ENCODE data around the gene KIF12.

GRCh38 chr9:114061830-114062474 is 37.1 kb downstream of the KIF12 start:
- TF ChIP-seq, protein P1, sequence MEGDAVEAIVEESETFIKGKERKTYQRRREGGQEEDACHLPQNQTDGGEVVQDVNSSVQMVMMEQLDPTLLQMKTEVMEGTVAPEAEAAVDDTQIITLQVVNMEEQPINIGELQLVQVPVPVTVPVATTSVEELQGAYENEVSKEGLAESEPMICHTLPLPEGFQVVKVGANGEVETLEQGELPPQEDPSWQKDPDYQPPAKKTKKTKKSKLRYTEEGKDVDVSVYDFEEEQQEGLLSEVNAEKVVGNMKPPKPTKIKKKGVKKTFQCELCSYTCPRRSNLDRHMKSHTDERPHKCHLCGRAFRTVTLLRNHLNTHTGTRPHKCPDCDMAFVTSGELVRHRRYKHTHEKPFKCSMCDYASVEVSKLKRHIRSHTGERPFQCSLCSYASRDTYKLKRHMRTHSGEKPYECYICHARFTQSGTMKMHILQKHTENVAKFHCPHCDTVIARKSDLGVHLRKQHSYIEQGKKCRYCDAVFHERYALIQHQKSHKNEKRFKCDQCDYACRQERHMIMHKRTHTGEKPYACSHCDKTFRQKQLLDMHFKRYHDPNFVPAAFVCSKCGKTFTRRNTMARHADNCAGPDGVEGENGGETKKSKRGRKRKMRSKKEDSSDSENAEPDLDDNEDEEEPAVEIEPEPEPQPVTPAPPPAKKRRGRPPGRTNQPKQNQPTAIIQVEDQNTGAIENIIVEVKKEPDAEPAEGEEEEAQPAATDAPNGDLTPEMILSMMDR (conservative IDR thresholded peaks at IDR 0.05; ENCODE audit: low read depth, low read length): no peak
- TF ChIP-seq EZH2 (IDR thresholded peaks at IDR 0.05; ENCODE audit: low read length, unreplicated experiment): no peak
- no peak for TF ChIP-seq EZH2phosphoT487 (IDR thresholded peaks at IDR 0.05; ENCODE audit: borderline replicate concordance, low read length)

Data from PC-3 (cell line).